ENCODE data around the gene FGF12. TPM values are rescaled to one million over a fixed set of nuclear protein-coding genes. Genes with fewer than 3 reads are reported as not detected.

The FGF12 gene
- total and polyA plus RNA-seq, 5 experiments from 2014 or later: not detected

GRCh38 chr3:192239956-192240355, 487.4 kb downstream of the FGF12 start:
- Mint-ChIP-seq H3K4me3 (no peak overlapping the region), H3K4me1 (no peaks in the 10 kb centered on the region), H3K27me3 (no peaks in the 10 kb centered on the region), H3K27ac (no peak overlapping the region), H3K9me3 (peaks cover 0 to 26% (median 3%) of the 10 kb centered on the region in 9 donors), H3K36me3 (no peaks in the 10 kb centered on the region)
- DNase-seq (no peak), ATAC-seq (no peak)
- POLR2A ChIA-PET: no interaction called here

- no peak for DNase-seq
- POLR2A ChIA-PET: no interaction called here
- ATAC-seq: no peak
- Mint-ChIP-seq H3K9me3 (peaks cover 0 to 25% (median 8%) of the 10 kb centered on the region in 9 donors), H3K27ac (no peak overlapping the region), H3K36me3 (no peaks in the 10 kb centered on the region), H3K27me3 (no peaks in the 10 kb centered on the region), H3K4me1 (no peaks in the 10 kb centered on the region), H3K4me3 (no peak overlapping the region)
Measured at GRCh38 chr3:192237992-192238608, 489.2 kb downstream of the FGF12 start.

- H3K4me3 Mint-ChIP-seq: no peak overlapping the region
- H3K36me3 Mint-ChIP-seq: no peaks in the 10 kb centered on the region
- no peak overlapping the region for H3K27ac Mint-ChIP-seq
- DNase-seq (no peak), ATAC-seq (no peak)
- H3K27me3 Mint-ChIP-seq: no peaks in the 10 kb centered on the region
- peaks cover 0 to 20% (median under 1%) of the 10 kb centered on the region in 9 donors for H3K9me3 Mint-ChIP-seq
- POLR2A ChIA-PET: no interaction called here
- H3K4me1 Mint-ChIP-seq: no peaks in the 10 kb centered on the region
Measured at GRCh38 chr3:192229866-192230265, 497.5 kb downstream of the FGF12 start.

GRCh38 chr3:192224634-192225155, 502.6 kb downstream of the FGF12 start:
- POLR2A ChIA-PET: no interaction called here
- H3K4me3 Mint-ChIP-seq: no peak overlapping the region
- H3K27ac Mint-ChIP-seq: no peak overlapping the region
- H3K9me3 Mint-ChIP-seq: peaks cover 0 to 10% (median 0%) of the 10 kb centered on the region in 9 donors
- H3K36me3 Mint-ChIP-seq: no peaks in the 10 kb centered on the region
- peaks cover 0 to 1% (median 0%) of the 10 kb centered on the region in 4 donors for H3K4me1 Mint-ChIP-seq
- DNase-seq (no peak), ATAC-seq (no peak)
- H3K27me3 Mint-ChIP-seq: no peaks in the 10 kb centered on the region

GRCh38 chr3:192223815-192224214, 503.5 kb downstream of the FGF12 start:
- POLR2A ChIA-PET: no interaction called here
- DNase-seq (no peak), ATAC-seq (no peak)
- H3K36me3 Mint-ChIP-seq: no peaks in the 10 kb centered on the region
- H3K27me3 Mint-ChIP-seq: no peaks in the 10 kb centered on the region
- peaks cover 0 to 10% (median 0%) of the 10 kb centered on the region in 9 donors for H3K9me3 Mint-ChIP-seq
- H3K4me3 Mint-ChIP-seq: no peak overlapping the region
- H3K27ac Mint-ChIP-seq: no peak overlapping the region
- peaks cover 0 to 1% (median 0%) of the 10 kb centered on the region in 4 donors for H3K4me1 Mint-ChIP-seq

- Mint-ChIP-seq H3K27ac (no peak overlapping the region), H3K4me3 (no peak overlapping the region), H3K27me3 (peaks cover 0 to 1% (median 0%) of the 10 kb centered on the region in 5 donors), H3K9me3 (peaks cover 0 to 10% (median 2%) of the 10 kb centered on the region in 9 donors), H3K4me1 (peaks cover 0 to 1% (median 0%) of the 10 kb centered on the region in 4 donors), H3K36me3 (no peaks in the 10 kb centered on the region)
- POLR2A ChIA-PET: no interaction called here
- DNase-seq (no peak), ATAC-seq (no peak)
Measured at GRCh38 chr3:192220915-192221314, 506.4 kb downstream of the FGF12 start.

GRCh38 chr3:192219926-192220325, 507.4 kb downstream of the FGF12 start:
- Mint-ChIP-seq H3K9me3 (peaks cover 0 to 11% (median 2%) of the 10 kb centered on the region in 9 donors), H3K4me3 (no peak overlapping the region)
- no peak for ATAC-seq

GRCh38 chr3:192216067-192216466, 511.3 kb downstream of the FGF12 start:
- no peaks in the 10 kb centered on the region for H3K4me1 Mint-ChIP-seq
- peaks cover 0 to 1% (median 0%) of the 10 kb centered on the region in 5 donors for H3K27me3 Mint-ChIP-seq
- H3K4me3 Mint-ChIP-seq: no peak overlapping the region
- no peaks in the 10 kb centered on the region for H3K36me3 Mint-ChIP-seq
- ATAC-seq: no peak
- POLR2A ChIA-PET: no interaction called here
- DNase-seq: no peak
- H3K27ac Mint-ChIP-seq: no peak overlapping the region
- peaks cover 0 to 17% (median 3%) of the 10 kb centered on the region in 9 donors for H3K9me3 Mint-ChIP-seq

More at GRCh38 chr3:192219926-192220325, 507.4 kb downstream of the FGF12 start:
- DNase-seq: no peak
- POLR2A ChIA-PET: no interaction called here
- H3K27me3 Mint-ChIP-seq: peaks cover 0 to 1% (median 0%) of the 10 kb centered on the region in 5 donors
- no peak overlapping the region for H3K27ac Mint-ChIP-seq
- H3K4me1 Mint-ChIP-seq: peaks cover 0 to 1% (median 0%) of the 10 kb centered on the region in 4 donors
- H3K36me3 Mint-ChIP-seq: no peaks in the 10 kb centered on the region

GRCh38 chr3:192212979-192213378, 514.4 kb downstream of the FGF12 start:
- no peak overlapping the region for H3K27ac Mint-ChIP-seq
- no peaks in the 10 kb centered on the region for H3K36me3 Mint-ChIP-seq
- H3K9me3 Mint-ChIP-seq: peaks cover 0 to 29% (median 0%) of the 10 kb centered on the region in 9 donors
- peaks cover 0 to 1% (median 0%) of the 10 kb centered on the region in 5 donors for H3K27me3 Mint-ChIP-seq
- no peaks in the 10 kb centered on the region for H3K4me1 Mint-ChIP-seq
- POLR2A ChIA-PET: no interaction called here
- no peak for ATAC-seq
- H3K4me3 Mint-ChIP-seq: no peak overlapping the region
- DNase-seq: no peak

GRCh38 chr3:192212335-192212734, 515.0 kb downstream of the FGF12 start:
- peaks cover 0 to 29% (median 0%) of the 10 kb centered on the region in 9 donors for H3K9me3 Mint-ChIP-seq
- ATAC-seq (no peak), DNase-seq (no peak)
- POLR2A ChIA-PET: no interaction called here
- H3K4me3 Mint-ChIP-seq: no peak overlapping the region
- H3K36me3 Mint-ChIP-seq: no peaks in the 10 kb centered on the region
- no peaks in the 10 kb centered on the region for H3K4me1 Mint-ChIP-seq
- peaks cover 0 to 1% (median 0%) of the 10 kb centered on the region in 5 donors for H3K27me3 Mint-ChIP-seq
- H3K27ac Mint-ChIP-seq: no peak overlapping the region

- peaks cover 0 to 18% (median 4%) of the 10 kb centered on the region in 9 donors for H3K9me3 Mint-ChIP-seq
- H3K27me3 Mint-ChIP-seq: peaks cover 0 to 1% (median 0%) of the 10 kb centered on the region in 5 donors
- no peak overlapping the region for H3K4me3 Mint-ChIP-seq
- H3K4me1 Mint-ChIP-seq: no peaks in the 10 kb centered on the region
- H3K27ac Mint-ChIP-seq: no peak overlapping the region
- ATAC-seq (no peak), DNase-seq (no peak)
- no peaks in the 10 kb centered on the region for H3K36me3 Mint-ChIP-seq
- POLR2A ChIA-PET: no interaction called here
Measured at GRCh38 chr3:192207651-192208050, 519.7 kb downstream of the FGF12 start.

GRCh38 chr3:192207239-192207638, 520.1 kb downstream of the FGF12 start:
- H3K27me3 Mint-ChIP-seq: peaks cover 0 to 1% (median 0%) of the 10 kb centered on the region in 5 donors
- no peak overlapping the region for H3K4me3 Mint-ChIP-seq
- no peaks in the 10 kb centered on the region for H3K36me3 Mint-ChIP-seq
- DNase-seq (no peak), ATAC-seq (no peak)
- H3K27ac Mint-ChIP-seq: no peak overlapping the region
- POLR2A ChIA-PET: no interaction called here
- no peaks in the 10 kb centered on the region for H3K4me1 Mint-ChIP-seq
- peaks cover 0 to 18% (median 4%) of the 10 kb centered on the region in 9 donors for H3K9me3 Mint-ChIP-seq

- H3K27me3 Mint-ChIP-seq: no peaks in the 10 kb centered on the region
- H3K36me3 Mint-ChIP-seq: no peaks in the 10 kb centered on the region
- POLR2A ChIA-PET: no interaction called here
- ATAC-seq (no peak), DNase-seq (no peak)
- H3K9me3 Mint-ChIP-seq: peaks cover 0 to 3% (median 0%) of the 10 kb centered on the region in 9 donors
- no peak overlapping the region for H3K4me3 Mint-ChIP-seq
- no peak overlapping the region for H3K27ac Mint-ChIP-seq
- H3K4me1 Mint-ChIP-seq: no peaks in the 10 kb centered on the region
Measured at GRCh38 chr3:192194085-192194484, 533.3 kb downstream of the FGF12 start.
